ENCODE measurements around the gene ACVR1B.

GRCh38 chr12:51904951-51905470, 46.5 kb upstream of the ACVR1B start:
- TF ChIP-seq CTCF (IDR thresholded peaks at IDR 0.05 in 8 of 11, conservative IDR thresholded peaks at IDR 0.05 in 3 of 11) (no peak), POLR2A (IDR thresholded peaks at IDR 0.05) (no peak)

Measured in spleen (tissue), 7 donors.